ENCODE results near the gene FILIP1L.

The FILIP1L gene

GRCh38 chr3:99833617-99834205 lies 280.6 kb downstream of the FILIP1L start:
- TF ChIP-seq, protein P1, sequence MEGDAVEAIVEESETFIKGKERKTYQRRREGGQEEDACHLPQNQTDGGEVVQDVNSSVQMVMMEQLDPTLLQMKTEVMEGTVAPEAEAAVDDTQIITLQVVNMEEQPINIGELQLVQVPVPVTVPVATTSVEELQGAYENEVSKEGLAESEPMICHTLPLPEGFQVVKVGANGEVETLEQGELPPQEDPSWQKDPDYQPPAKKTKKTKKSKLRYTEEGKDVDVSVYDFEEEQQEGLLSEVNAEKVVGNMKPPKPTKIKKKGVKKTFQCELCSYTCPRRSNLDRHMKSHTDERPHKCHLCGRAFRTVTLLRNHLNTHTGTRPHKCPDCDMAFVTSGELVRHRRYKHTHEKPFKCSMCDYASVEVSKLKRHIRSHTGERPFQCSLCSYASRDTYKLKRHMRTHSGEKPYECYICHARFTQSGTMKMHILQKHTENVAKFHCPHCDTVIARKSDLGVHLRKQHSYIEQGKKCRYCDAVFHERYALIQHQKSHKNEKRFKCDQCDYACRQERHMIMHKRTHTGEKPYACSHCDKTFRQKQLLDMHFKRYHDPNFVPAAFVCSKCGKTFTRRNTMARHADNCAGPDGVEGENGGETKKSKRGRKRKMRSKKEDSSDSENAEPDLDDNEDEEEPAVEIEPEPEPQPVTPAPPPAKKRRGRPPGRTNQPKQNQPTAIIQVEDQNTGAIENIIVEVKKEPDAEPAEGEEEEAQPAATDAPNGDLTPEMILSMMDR (IDR thresholded peaks at IDR 0.05), result no peak

GRCh38 chr3:99829844-99830243 lies 284.5 kb downstream of the FILIP1L start:
- TF ChIP-seq, protein P1 (IDR thresholded peaks at IDR 0.05), result no peak

DNA sequence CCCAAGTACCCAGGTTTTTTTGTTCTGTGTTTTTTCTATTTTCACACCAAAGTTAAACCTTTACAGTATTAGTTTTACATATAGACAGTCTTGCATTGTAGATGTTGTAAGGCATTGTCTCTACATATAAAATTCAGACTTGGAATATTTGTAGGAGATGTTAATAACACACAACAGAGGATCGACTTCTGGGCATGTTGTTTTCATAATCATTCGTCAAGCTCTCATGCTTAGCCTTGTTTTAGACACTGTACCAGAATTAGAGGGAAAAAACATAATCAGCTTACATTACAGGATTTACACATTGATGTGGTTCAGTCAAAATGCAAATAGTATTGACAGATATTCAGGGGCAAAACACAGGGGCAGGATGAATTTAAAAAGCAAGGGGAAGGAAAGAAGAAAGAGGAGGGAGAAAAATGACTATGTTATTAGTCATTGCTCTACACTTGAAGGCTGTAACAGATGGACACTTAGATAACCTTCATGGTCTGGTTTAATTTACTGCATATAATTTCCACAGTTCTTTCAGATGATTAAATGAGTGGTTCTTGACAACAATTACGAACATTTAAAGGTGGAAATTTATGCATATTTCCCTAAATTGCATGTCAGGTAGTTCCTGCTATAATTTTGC lies 289.2 kb downstream of the FILIP1L start:
- TF ChIP-seq, protein P1 (IDR thresholded peaks at IDR 0.05), result no peak

- TF ChIP-seq, protein P1 (IDR thresholded peaks at IDR 0.05), result no peak
These were observed 290.3 kb downstream of the FILIP1L start for GRCh38 chr3:99823723-99824711.

- TF ChIP-seq, protein P1 (IDR thresholded peaks at IDR 0.05), result no peak
These were observed 295.5 kb downstream of the FILIP1L start for GRCh38 chr3:99818818-99819217.

GRCh38 chr3:99817437-99818240 lies 296.7 kb downstream of the FILIP1L start, which contains the start of gene CMSS1:
TSS of gene CMSS1 (plus strand) at chr3:99817862.
- TF ChIP-seq, protein P1 (IDR thresholded peaks at IDR 0.05), result no peak

DNA sequence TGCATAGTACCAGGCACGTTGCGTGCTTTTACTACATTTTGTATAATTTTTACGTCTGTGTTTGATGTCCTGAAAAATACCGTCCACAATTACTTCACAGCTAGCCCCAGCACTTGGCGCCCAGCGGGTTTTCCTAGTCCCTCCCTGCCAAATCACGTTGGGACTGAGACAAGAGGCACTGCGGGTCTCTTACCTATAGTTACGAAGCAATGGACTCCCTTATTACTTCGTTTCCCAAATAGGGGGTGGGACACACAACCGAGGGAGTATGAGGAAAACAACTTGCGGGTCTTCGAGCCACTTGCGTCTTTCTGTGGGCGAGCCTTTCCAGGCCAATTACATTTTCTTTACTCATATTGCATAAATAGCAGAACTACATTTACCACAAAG lies 297.3 kb downstream of the FILIP1L start:
- TF ChIP-seq, protein P1 (IDR thresholded peaks at IDR 0.05), result no peak
